GM19023 (cell line): Measurements from ENCODE around the gene STX12.
"Not testable (repeated sequence)": the region's sequence is repeated elsewhere in the genome, so short reads cannot be mapped to it uniquely, and the experiment has no call there.

Experiments used
- ATAC-seq: cut with Tn5 transposase; IDR thresholded peaks from one replicate; pipeline ENCODE4 v1.9.1; 2021; ENCODE audit warnings: mild to moderate bottlenecking, moderate library complexity; ENCODE audit not compliant: unreplicated experiment

STX12 gene

GRCh38 chr1:27824411-27824810 lies 51.4 kb downstream of the STX12 start:
- ATAC-seq = no peak

DNA sequence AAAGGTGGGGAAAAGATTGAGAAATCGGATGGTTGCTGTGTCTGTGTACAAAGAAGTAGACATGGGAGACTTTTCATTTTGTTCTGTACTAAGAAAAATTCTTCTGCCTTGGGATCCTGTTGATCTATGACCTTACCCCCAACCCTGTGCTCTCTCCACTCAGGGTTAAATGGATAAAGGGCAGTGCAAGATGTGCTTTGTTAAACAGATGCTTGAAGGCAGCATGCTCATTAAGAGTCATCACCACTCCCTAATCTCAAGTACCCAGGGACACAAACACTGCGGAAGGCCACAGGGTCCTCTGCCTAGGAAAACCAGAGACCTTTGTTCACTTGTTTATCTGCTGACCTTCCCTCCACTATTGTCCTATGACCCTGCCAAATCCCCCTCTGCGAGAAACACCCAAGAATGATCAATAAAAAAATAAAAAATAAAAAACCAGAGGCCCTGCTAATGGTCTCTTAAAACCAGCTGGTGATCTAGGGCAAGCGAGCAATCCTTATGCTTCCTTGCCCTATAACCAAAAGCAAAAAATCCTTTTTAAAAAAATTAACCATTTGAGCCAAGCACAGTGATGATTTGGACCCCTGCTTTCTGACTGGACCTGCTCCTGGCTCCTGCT lies 56.4 kb downstream of the STX12 start:
- ATAC-seq = not testable (repeated sequence)

DNA sequence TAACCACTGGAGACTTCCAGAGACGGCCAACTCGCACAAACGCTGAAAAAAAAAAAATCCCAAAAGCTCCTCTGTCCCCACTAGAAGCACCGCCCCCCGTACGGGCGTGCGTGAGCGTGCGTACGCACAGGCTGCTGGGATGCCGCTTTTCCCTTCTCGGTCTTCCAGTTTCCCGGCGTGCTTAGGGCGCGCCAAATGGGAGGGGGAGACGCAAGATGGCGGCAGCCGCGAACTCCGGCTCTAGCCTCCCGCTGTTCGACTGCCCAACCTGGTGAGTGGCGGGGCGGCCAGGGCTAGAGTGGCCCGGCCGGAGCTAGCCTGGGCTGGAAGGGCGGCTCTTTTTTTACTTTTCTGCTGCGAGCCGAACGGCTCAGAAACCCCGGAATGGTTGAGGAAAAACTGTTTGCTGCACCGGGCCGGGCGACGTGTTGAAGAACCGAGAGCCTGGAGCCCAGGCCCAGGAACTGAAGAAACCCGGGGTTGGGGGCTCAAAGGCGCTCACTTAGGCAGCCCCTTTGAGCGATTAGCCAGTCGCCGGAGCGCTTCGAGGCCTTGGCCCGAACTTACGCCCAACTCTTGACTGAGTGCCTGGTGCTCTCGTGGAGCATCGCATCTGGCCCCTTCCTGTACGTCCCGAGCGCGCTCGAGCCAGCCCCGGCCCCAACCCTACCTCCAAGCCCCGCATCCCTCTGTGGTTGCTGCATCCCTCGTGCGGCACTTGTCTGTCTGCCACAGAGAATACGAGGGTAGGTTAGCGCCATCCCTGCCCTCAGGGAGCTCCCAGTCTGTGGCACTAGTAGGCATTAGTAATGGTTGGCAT lies 57.8 kb downstream of the STX12 start, which contains the start of gene PPP1R8:
TSS of gene PPP1R8 (plus strand) at position 162 of the 820 bp plus-strand sequence. CDS start at position 216, 54 bp downstream.
- peak; percentile 92 for ATAC-seq

DNA sequence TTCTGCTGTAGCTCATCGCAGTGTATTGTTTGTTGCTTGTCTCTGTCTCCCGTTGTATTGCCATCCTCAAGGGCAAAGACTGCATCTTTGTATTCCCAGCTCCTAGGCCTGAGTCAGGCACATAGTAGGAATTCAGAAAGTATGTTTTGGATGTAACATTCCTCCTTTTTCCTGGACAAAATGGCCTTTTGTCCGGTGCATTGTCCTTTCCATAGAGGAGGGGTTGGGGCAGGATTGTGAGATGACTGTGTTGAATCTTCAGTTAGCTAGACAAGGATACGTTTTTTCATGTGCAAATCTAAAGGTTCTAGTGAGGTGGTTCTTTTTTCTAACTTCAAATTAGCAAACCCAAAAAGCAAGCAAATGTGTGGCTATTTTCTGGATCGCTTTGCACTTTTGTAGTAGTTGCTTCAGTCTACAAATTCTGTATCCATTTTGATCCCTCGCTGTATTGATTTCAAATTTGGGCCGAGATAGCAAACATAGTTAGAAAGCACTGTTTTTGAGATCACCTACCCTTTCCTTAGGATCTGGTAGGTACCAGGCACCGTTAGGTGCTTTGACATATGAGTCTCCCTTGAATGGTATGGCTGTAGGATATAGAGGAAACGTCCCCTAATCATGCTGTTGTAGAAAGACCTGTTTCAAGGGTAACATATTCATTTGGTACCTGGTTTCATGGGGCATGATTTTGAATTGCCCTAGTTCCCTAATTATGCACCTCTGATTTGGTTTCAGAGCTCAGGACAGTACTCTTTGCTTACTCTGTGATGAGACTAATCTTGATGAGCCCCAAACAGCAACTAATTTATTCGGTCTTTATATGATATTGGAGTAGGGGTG lies 58.8 kb downstream of the STX12 start:
- ATAC-seq = no peak

DNA sequence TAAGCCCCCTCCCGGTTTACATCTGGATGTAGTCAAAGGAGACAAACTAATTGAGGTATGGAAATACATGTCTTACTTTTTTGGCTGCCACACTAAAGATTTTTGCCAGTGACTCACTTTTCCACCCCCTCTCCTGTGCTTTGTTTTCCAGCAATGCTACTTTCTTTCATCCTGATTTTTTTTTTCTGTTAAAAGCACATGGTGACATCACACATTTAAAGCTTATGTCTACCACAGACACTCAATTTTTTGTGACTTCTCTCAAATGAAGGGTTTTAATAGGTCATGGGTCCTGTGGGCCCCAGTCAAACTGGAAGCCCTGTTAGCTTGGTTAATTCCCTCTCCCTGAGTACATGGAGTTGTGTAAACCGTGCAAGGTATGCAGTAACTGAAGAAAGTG lies 59.7 kb downstream of the STX12 start:
- ATAC-seq = no peak

DNA sequence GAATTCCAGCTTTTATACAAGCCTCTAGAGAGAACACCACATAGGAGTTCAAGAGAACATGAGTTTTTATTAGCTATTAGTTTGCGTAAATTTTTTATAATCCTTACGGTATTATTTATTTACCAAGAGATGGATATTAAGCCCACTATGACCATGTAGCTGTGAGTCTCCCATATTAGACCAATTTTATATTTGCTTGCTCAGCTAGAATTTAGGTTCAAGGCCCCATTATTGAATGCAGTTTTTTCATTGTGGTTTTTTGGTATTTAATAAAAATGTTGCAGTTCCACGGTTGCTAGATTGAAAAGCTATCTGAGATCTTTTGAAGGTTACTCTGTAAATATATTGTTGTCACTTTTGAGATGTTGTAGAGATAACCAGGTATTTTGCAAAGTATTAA lies 60.5 kb downstream of the STX12 start:
- no peak for ATAC-seq

DNA sequence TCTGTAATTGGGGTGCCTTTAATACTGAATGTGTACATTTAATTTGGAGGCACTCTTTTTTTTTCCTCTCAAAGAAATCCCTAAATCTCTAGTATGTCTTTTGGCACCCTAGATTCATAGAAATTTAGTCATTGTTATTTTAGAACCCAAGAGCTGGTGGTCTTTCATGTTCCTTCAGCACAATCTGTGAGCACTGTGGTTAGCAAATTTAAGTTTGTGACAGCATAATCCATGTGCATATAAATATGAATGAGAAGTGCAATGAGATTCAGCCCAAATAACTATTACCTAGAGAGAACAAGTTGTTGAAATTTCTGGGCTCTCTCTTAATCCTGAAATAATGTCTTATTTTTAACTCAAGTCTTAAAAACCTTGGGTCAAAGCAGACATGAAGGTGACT lies 62.0 kb downstream of the STX12 start:
- no peak for ATAC-seq

- ATAC-seq = no peak
These were observed 62.5 kb downstream of the STX12 start for GRCh38 chr1:27835501-27835900.

GRCh38 chr1:27849951-27850350 lies 76.9 kb downstream of the STX12 start:
- no peak for ATAC-seq

GRCh38 chr1:27855085-27855484 lies 82.1 kb downstream of the STX12 start:
- no peak for ATAC-seq

GRCh38 chr1:27856561-27857343 lies 83.7 kb downstream of the STX12 start:
- ATAC-seq = no peak

GRCh38 chr1:27857552-27857951 lies 84.5 kb downstream of the STX12 start:
- not testable (repeated sequence) for ATAC-seq

DNA sequence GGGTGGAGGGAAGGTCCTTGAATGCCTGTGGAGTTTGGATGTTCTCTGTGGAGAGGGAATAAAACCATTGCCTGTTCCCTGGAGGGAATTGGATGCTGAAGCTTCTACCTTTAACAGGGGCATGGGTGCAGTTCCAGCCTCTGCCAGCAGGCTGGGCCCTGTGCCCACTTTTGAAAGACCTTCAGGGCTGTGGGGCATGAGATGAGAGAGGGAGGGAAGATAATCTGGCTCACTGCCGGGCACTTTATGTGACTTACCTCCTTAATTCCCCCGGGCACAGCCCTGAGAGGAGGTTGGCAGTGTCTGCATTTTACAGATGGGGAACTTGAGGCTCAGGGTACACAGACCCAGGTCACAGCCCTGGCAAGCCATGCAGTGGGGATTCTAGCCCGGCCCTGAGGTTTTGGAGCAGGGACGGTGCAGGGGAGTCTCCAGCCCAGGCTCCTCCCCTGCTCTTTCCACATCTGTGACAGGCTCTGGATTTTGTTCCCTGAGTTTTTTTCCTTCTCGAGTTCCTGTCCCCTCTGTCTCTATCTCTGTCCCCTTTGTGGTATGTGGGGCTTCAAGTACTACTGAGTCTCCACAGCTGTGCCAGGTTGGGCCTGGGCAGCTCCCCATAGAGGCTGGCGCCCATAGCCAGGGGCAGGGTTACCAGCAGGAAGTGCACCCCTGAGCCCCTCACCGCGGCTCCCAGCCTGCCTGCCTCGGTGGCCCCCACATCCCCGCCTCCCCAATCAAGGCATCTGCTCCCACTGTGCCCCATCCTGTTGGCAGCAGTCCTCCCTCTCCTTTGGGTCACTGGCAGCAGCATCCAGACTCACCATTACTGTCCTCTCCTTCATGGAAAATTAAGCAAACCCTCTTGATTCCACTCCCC lies 85.3 kb downstream of the STX12 start:
- peak; percentile 70 for ATAC-seq

DNA sequence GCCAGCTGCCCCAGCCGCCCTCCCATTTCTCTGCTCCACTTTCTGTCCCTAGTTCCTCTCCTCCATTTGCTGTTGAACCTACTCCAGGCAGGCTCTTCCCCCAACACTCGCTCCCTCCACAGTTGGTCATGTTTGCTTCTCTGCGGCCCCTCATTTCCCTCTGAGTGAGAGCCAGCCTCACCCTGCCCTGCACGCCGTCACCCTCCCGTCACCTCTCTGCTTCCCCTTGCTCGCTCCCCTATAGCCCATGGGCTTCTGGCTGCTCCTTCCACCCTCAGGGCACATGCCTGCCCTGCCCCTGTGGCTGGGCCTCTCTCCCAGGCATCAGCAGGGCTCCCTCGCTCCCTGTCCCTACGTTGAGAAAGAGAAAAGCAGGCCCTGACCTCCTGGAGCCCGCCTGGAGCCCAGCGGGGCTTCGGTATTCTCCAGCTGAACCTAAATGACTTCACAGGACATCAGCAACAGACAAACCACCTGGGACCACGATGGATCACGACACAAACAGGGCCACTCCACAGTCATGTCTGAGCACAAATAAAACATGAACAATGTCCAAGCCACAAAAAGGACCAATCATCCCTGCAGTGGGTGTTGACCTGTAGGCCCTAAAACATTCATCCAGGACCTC lies 86.0 kb downstream of the STX12 start:
- ATAC-seq = no peak

DNA sequence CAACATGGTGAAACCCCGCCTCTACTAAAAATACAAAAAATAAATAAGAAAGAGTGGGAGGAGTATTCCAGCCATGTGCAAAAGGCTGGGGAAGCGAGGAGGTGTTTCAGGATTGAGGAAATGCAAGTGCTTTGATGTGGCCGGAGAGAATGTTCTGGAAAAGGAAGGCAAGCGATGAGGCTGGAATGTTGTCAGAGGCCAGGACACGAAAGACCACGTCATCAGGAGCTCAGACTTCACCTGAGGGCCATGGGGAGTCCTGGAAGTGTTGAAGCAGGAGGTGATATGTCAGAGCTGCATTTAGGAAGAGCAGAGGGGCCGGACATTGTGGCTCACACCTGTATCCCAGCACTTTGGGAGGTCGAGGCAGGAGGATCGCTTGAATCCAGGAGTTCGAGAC lies 88.4 kb downstream of the STX12 start:
- no peak for ATAC-seq

- ATAC-seq = no peak
These were observed 89.0 kb downstream of the STX12 start for GRCh38 chr1:27862004-27862403.

GRCh38 chr1:27862671-27863537 lies 89.9 kb downstream of the STX12 start:
- no peak for ATAC-seq

DNA sequence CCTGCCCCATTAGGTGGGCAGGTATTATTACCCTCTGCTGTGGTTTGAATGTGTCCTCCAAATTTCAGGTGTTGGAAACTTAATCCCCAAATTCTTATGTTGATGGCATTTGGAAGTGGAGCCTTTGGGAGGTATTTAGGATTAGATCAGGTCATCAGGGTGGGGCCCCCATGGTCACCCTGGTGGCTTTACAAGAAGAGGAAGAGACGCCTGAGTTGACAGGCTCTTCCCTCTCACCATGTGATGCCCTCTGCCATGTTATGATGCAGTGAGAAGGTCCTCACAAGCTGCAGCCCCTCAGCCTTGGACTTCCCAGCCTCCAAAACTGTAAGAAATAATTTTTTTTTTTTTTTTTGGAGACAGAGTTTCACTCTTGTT lies 90.5 kb downstream of the STX12 start:
- ATAC-seq = no peak
